MM.1S (cell line): ENCODE measurements around the gene PCA3.

ENCODE experiments used
- DNase-seq: peaks from one replicate; pipeline ENCODE4 v3.0.0-alpha.2; 2015
- H2AFZ ChIP-seq: fragments of 300-600 bp; sonication (generic); 2 replicates; pipeline ENCODE4 v1.6.0; 2016; ENCODE audit warnings: antibody characterized with exemption, low read length
- H3F3A ChIP-seq: fragments of 300-600 bp; sonication (generic); 2 replicates; pipeline ENCODE4 v1.6.1; 2016; ENCODE audit warnings: mild to moderate bottlenecking, antibody characterized with exemption, low read length, moderate library complexity, mixed read lengths; ENCODE audit not compliant: insufficient read depth
- H3K27ac ChIP-seq: fragments of 300-600 bp; sonication (generic); 2 replicates; pipeline ENCODE4 v1.5.1; 2016; ENCODE audit warnings: mild to moderate bottlenecking, low read length
- H3K27me3 ChIP-seq: fragments of 300-600 bp; sonication (generic); replicated peaks from 2 replicates; pipeline ENCODE4 v1.6.0; 2016; ENCODE audit warnings: low read length; ENCODE audit not compliant: insufficient read depth
- H3K36me3 ChIP-seq: fragments of 300-600 bp; sonication (generic); replicated peaks from 2 replicates; pipeline ENCODE4 v1.6.1; 2016; ENCODE audit warnings: mild to moderate bottlenecking, low read length, mixed read lengths; ENCODE audit not compliant: insufficient read depth
- H3K4me1 ChIP-seq: fragments of 300-600 bp; sonication (generic); 2 replicates; pipeline ENCODE4 v1.6.1; 2016; ENCODE audit warnings: low read length, mixed read lengths
- H3K4me2 ChIP-seq: fragments of 300-600 bp; sonication (generic); 2 replicates; pipeline ENCODE4 v1.6.0; 2016; ENCODE audit warnings: low read depth, low read length
- H3K4me3 ChIP-seq: fragments of 300-600 bp; sonication (generic); 2 replicates; pipeline ENCODE4 v1.5.1; 2016; ENCODE audit warnings: low read length, mixed read lengths
- H3K79me2 ChIP-seq: fragments of 300-600 bp; sonication (generic); 2 replicates; pipeline ENCODE4 v1.6.1; 2016; ENCODE audit warnings: mixed run types, low read length, mixed read lengths
- H3K9ac ChIP-seq: fragments of 300-600 bp; sonication (generic); 2 replicates; pipeline ENCODE4 v1.6.1; 2016; ENCODE audit warnings: low read length, mixed read lengths
- H3K9me2 ChIP-seq: fragments of 300-600 bp; sonication (generic); replicated peaks from 2 replicates; pipeline ENCODE4 v1.6.1; 2016; ENCODE audit warnings: mild to moderate bottlenecking, low read length, mixed read lengths; ENCODE audit not compliant: insufficient read depth
- H3K9me3 ChIP-seq: fragments of 300-600 bp; sonication (generic); replicated peaks from 2 replicates; pipeline ENCODE4 v1.6.1; 2016; ENCODE audit warnings: mild to moderate bottlenecking, low read length, mixed read lengths; ENCODE audit not compliant: insufficient read depth
- H4K20me1 ChIP-seq: fragments of 300-600 bp; sonication (generic); 2 replicates; pipeline ENCODE4 v1.6.1; 2016; ENCODE audit warnings: mild to moderate bottlenecking, low read length, moderate library complexity, mixed read lengths; ENCODE audit not compliant: insufficient read depth
- CTCF ChIP-seq: fragments of 300-600 bp; sonication (generic); IDR thresholded peaks from 2 replicates; pipeline ENCODE4 v1.5.1; 2016; ENCODE audit warnings: antibody characterized with exemption, low read length, mixed read lengths
- EZH2 ChIP-seq: fragments of 300-600 bp; sonication (generic); optimal IDR thresholded peaks from 2 replicates; pipeline ENCODE3; 2017; ENCODE audit warnings: low read depth, mild to moderate bottlenecking, antibody characterized with exemption, low read length, mixed read lengths
- EZH2phosphoT487 ChIP-seq: fragments of 300-600 bp; sonication (generic); IDR thresholded peaks from 2 replicates; pipeline ENCODE4 v1.6.1; 2018; ENCODE audit warnings: antibody characterized with exemption, low read length

PCA3 gene

DNA sequence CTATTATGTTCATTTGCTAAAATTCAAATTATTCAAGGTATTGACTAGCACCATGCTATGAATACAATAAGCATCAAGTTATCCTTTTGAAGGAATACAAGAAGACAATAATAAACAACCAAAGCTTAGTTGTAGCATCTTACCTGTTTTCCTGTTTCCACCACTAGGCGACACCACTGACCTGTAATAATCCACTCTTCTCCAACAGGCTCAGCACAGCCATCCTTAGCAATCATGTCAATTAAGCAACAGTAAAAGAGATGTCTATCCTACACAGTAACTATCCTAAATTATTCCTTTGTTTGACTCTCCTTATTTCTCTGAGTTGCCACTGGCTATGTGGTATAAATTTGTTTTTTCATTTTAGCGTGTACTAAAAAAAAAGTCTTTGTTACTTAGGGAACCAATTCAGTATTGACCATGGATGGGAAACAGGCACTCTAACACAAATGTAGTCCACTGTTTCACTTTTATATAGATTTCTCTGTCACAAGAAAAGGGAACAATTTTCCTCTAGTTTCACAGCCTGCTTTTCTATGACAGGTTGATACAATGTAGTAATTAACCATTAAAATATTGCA, 46.2 kb downstream of the PCA3 start:
- no peak overlapping the region for H3K4me2 ChIP-seq
- no peaks in the 10 kb centered on the region for H3K9me3 ChIP-seq
- no peak overlapping the region for H3K27ac ChIP-seq
- TF ChIP-seq EZH2phosphoT487 (no peak), CTCF (peak; percentile 69), EZH2 (no peak)
- H2AFZ ChIP-seq = no peak overlapping the region
- H3F3A ChIP-seq = no peaks in the 10 kb centered on the region
- DNase-seq = peak; percentile 35
- no peaks in the 10 kb centered on the region for H3K27me3 ChIP-seq
- H3K4me1 ChIP-seq = no peaks in the 10 kb centered on the region
- no peaks in the 10 kb centered on the region for H3K36me3 ChIP-seq
- no peaks in the 10 kb centered on the region for H3K79me2 ChIP-seq
- no peaks in the 10 kb centered on the region for H3K9me2 ChIP-seq
- no peaks in the 10 kb centered on the region for H4K20me1 ChIP-seq
- H3K9ac ChIP-seq = no peak overlapping the region
- H3K4me3 ChIP-seq = no peak overlapping the region

GRCh38 chr9:76812591-76812990, 48.4 kb downstream of the PCA3 start:
- Histone ChIP-seq H3K4me1 (no peaks in the 10 kb centered on the region), H3K9me3 (no peaks in the 10 kb centered on the region), H4K20me1 (no peaks in the 10 kb centered on the region), H3K79me2 (no peaks in the 10 kb centered on the region), H3K9ac (no peak overlapping the region), H3K9me2 (no peaks in the 10 kb centered on the region), H2AFZ (no peak overlapping the region), H3K4me2 (no peak overlapping the region), H3K4me3 (no peak overlapping the region), H3K27me3 (no peaks in the 10 kb centered on the region), H3K36me3 (no peaks in the 10 kb centered on the region), H3F3A (no peaks in the 10 kb centered on the region), H3K27ac (no peak overlapping the region)
- no peak for DNase-seq
- no peak for TF ChIP-seq EZH2
- no peak for TF ChIP-seq EZH2phosphoT487
- no peak for TF ChIP-seq CTCF

DNA sequence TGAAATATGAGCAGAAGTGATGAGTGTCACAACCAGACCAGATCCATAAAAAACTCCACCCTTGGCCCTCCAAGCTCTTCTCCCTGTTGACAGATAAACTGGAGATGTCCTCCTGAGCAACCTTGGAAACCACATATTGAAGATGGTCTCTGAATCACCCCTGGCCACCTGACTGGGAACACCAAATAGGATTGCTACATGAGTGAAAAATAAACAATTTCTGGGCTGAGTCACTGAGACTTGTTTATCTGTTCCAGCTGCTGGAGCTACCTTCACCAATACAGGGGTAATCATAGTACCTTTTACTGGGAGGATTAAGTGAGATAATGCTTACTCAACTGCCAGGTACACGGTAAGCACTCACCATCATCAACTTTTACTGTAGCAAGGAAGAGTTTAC, 53.3 kb downstream of the PCA3 start:
- Histone ChIP-seq H3F3A (no peaks in the 10 kb centered on the region), H3K36me3 (no peaks in the 10 kb centered on the region), H3K9ac (no peak overlapping the region), H2AFZ (no peak overlapping the region), H3K27ac (no peak overlapping the region), H3K9me3 (no peaks in the 10 kb centered on the region), H3K4me3 (no peak overlapping the region), H4K20me1 (no peaks in the 10 kb centered on the region), H3K27me3 (no peaks in the 10 kb centered on the region), H3K4me2 (no peak overlapping the region), H3K79me2 (no peaks in the 10 kb centered on the region), H3K4me1 (no peaks in the 10 kb centered on the region), H3K9me2 (no peaks in the 10 kb centered on the region)
- DNase-seq = no peak
- no peak for TF ChIP-seq EZH2
- no peak for TF ChIP-seq CTCF
- TF ChIP-seq EZH2phosphoT487 = no peak
